ENCODE results near the gene PPP1R16B.
A peak's percentile ranks its signal among the peaks of the same experiment; 100 is the strongest.

PPP1R16B gene

DNA sequence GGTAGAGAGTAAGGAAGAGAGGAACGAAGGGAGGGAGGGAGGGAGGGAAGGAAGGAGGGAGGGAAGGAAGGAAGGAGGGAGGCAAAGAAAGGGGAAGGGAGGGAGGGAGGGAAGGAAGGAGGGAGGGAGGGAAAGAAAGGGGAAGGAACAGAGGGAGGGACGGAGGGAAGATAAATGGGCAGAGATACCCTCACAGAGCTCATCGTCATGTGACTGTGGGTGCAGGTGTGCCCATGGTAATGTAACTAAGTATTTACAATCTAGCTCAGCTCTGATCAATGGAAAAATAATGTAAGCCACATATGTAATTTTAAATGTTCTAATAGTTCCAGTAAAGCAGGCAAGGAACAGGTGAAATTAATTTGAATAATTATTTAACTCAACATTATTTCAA lies 66.1 kb downstream of the PPP1R16B start:
- Histone ChIP-seq H3K4me3 (ENCODE audit: low read length) (peak overlapping the region; percentile 60), H3K27ac (ENCODE audit: low read depth, low read length) (peak overlapping the region; percentile 98), H3K9me2 (replicated peaks; ENCODE audit: control insufficient read depth, low read length) (no peaks in the 10 kb centered on the region), H3K27me3 (ENCODE audit: control insufficient read depth, low read length) (no peaks in the 10 kb centered on the region), H3K36me3 (ENCODE audit: control insufficient read depth, low read length) (peaks cover 24% of the 10 kb centered on the region), H3K9me3 (ENCODE audit: control insufficient read depth, insufficient read depth, low read length) (no peaks in the 10 kb centered on the region), H3K4me1 (ENCODE audit: control insufficient read depth, low read length) (peaks cover 93% of the 10 kb centered on the region), H4K20me1 (ENCODE audit: control insufficient read depth, insufficient read depth, low read depth, low read length) (no peaks in the 10 kb centered on the region), H3K79me2 (ENCODE audit: control insufficient read depth, low read length) (peaks cover 67% of the 10 kb centered on the region), H3F3A (ENCODE audit: control insufficient read depth, insufficient read depth) (peaks cover 62% of the 10 kb centered on the region), H3K4me2 (ENCODE audit: low read length) (peak overlapping the region; percentile 84)
- TF ChIP-seq, protein P1, sequence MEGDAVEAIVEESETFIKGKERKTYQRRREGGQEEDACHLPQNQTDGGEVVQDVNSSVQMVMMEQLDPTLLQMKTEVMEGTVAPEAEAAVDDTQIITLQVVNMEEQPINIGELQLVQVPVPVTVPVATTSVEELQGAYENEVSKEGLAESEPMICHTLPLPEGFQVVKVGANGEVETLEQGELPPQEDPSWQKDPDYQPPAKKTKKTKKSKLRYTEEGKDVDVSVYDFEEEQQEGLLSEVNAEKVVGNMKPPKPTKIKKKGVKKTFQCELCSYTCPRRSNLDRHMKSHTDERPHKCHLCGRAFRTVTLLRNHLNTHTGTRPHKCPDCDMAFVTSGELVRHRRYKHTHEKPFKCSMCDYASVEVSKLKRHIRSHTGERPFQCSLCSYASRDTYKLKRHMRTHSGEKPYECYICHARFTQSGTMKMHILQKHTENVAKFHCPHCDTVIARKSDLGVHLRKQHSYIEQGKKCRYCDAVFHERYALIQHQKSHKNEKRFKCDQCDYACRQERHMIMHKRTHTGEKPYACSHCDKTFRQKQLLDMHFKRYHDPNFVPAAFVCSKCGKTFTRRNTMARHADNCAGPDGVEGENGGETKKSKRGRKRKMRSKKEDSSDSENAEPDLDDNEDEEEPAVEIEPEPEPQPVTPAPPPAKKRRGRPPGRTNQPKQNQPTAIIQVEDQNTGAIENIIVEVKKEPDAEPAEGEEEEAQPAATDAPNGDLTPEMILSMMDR (IDR thresholded peaks at IDR 0.05; ENCODE audit: low read depth, low read length, poor library complexity, severe bottlenecking): no peak
- TF ChIP-seq EZH2phosphoT487 (IDR thresholded peaks at IDR 0.05; ENCODE audit: borderline replicate concordance, low read length): no peak

DNA sequence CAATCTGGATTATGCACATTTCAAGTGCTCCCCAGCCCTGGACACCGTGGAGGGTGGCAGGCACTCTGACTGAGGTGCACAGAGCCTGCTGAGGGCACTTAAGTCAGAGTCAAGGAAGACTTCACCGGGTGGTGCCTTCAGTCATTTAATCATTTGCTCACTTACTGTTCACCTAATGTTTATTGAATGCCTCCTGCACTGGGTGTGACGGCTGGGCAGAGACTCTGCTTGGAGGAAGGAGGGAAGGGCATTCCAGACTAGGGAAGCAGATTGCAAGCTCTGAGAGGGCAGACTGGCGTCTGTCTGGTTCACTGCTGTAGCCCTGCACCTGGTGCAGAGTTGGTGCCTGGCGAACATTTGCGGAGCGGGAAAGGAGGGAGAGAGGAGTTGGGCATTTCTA lies 66.5 kb downstream of the PPP1R16B start:
- peak overlapping the region; percentile 84 for H3K4me2 ChIP-seq (ENCODE audit: low read length)
- H3K4me1 ChIP-seq (ENCODE audit: control insufficient read depth, low read length): peaks cover 93% of the 10 kb centered on the region

DNA sequence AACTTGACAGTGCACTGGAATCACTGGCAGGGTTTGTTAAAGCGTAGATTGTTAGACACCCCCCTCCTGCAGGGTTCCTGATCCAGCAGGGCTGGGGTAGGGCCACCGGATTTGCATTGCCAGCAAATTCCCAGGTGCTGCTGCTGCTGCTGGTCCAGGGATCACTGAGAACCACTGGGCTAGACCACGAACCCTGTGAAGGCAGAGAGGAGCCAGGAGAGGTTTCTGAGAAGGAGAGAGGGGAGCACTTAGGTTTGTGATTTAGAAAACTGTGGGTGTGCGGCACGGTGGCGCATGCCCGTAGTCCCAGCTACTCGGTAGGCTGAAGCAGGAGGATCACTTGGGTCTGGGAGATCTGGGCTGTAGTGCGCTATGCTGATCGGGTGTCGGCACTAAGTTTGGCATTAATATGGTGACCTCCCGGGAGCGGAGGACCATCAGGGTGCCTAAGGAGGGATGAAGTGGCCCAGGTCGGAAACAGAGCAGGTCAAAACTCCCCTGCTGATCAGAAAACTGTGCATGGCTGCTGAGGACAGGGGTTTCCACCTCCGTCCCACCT lies 67.1 kb downstream of the PPP1R16B start:
- H3F3A ChIP-seq (ENCODE audit: control insufficient read depth, insufficient read depth): peaks cover 61% of the 10 kb centered on the region
- peak overlapping the region; percentile 63 for H3K4me3 ChIP-seq (ENCODE audit: low read length)

More for the DNA sequence above, 66.5 kb downstream of the PPP1R16B start:
- H4K20me1 ChIP-seq (ENCODE audit: control insufficient read depth, insufficient read depth, low read depth, low read length): no peaks in the 10 kb centered on the region
- H3K4me3 ChIP-seq (ENCODE audit: low read length): peak overlapping the region; percentile 63
- peaks cover 67% of the 10 kb centered on the region for H3K79me2 ChIP-seq (ENCODE audit: control insufficient read depth, low read length)
- H3F3A ChIP-seq (ENCODE audit: control insufficient read depth, insufficient read depth): peaks cover 64% of the 10 kb centered on the region
- H3K9me2 ChIP-seq (replicated peaks; ENCODE audit: control insufficient read depth, low read length): no peaks in the 10 kb centered on the region
- H3K9me3 ChIP-seq (ENCODE audit: control insufficient read depth, insufficient read depth, low read length): no peaks in the 10 kb centered on the region
- no peaks in the 10 kb centered on the region for H3K27me3 ChIP-seq (ENCODE audit: control insufficient read depth, low read length)
- peak overlapping the region; percentile 98 for H3K27ac ChIP-seq (ENCODE audit: low read depth, low read length)
- TF ChIP-seq EZH2phosphoT487 (IDR thresholded peaks at IDR 0.05; ENCODE audit: borderline replicate concordance, low read length): no peak
- TF ChIP-seq, protein P1 (IDR thresholded peaks at IDR 0.05; ENCODE audit: low read depth, low read length, poor library complexity, severe bottlenecking): no peak
- H3K36me3 ChIP-seq (ENCODE audit: control insufficient read depth, low read length): peaks cover 24% of the 10 kb centered on the region

More for the DNA sequence above, 67.1 kb downstream of the PPP1R16B start:
- Histone ChIP-seq H3K36me3 (ENCODE audit: control insufficient read depth, low read length) (peaks cover 24% of the 10 kb centered on the region), H3K27me3 (ENCODE audit: control insufficient read depth, low read length) (no peaks in the 10 kb centered on the region), H3K9me2 (replicated peaks; ENCODE audit: control insufficient read depth, low read length) (no peaks in the 10 kb centered on the region), H3K9me3 (ENCODE audit: control insufficient read depth, insufficient read depth, low read length) (no peaks in the 10 kb centered on the region), H3K4me1 (ENCODE audit: control insufficient read depth, low read length) (peaks cover 93% of the 10 kb centered on the region), H3K79me2 (ENCODE audit: control insufficient read depth, low read length) (peaks cover 67% of the 10 kb centered on the region), H4K20me1 (ENCODE audit: control insufficient read depth, insufficient read depth, low read depth, low read length) (no peaks in the 10 kb centered on the region), H3K4me2 (ENCODE audit: low read length) (peak overlapping the region; percentile 84), H3K27ac (ENCODE audit: low read depth, low read length) (peak overlapping the region; percentile 98)
- TF ChIP-seq, protein P1 (IDR thresholded peaks at IDR 0.05; ENCODE audit: low read depth, low read length, poor library complexity, severe bottlenecking): no peak
